HG02885 (cell line): ENCODE results near the gene SMARCD2.

ENCODE experiments used
- ATAC-seq: cut with Tn5 transposase; IDR thresholded peaks from one replicate; pipeline ENCODE4 v1.9.1; 2021; ENCODE audit warnings: mild to moderate bottlenecking; ENCODE audit not compliant: unreplicated experiment, poor library complexity

The SMARCD2 gene

DNA sequence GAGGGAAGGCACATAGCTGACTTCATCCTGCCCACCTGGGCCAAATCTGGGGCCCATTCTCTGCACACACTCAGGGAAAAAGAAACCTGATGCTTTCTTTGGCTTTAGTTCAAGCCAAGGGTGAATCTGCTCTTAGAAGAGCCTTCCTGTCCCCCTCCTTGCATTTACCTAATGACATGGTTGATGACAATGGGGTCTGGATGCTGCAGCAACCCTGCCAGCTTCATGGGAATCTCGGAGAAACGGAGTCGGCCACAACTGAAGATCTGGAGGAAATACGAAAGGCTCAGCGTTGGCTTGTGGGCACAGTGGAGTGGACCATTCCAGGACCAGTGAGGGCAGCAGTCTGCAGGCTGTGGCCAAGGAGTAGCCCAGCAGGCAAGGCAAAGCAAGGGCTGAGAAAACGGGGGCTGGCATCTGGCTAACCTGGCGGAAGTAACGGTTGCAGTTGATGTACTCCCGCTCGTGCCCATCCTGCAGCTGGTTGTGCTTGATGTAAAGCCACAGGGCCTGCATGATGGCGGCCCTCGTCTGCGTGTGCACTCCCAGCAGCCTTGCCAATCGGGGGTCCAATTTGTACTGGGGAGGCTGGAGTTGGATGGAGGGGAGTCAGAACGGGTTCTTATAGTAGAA lies 8.6 kb downstream of the SMARCD2 start:
- ATAC-seq: no peak

DNA sequence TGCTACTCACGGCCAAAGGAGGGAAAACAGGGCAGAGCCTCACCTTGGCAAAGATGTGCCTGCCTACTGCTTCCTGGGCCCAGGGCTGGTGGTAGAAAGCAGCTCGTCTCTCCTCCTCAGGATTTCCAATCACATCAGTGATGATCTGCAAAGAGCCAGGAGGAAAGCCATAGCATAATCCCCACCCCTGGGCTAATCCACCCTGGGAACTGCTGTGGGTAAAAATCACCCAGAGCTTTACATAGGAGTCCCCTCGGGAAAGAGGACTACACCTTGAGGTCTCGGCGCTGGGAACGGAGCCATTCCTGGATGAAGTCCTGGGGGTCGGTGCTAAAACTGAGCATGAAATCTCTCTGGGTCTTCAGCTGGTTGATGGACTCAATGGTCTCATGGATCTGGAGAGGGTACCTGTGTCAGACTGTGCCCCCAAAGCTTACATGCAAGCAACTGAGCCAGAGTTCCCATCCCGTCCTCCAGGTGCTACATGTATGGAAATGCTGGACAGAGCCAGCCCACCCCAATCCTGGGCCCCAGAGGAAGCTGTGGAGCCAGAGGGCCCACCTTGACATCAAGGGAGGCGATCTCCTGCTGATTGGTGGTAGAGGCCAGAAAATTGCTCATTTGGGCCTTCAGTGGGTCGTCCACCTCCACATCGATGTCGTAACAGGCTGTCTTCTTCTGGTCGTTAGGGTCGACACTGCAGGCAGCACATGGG lies 9.3 kb downstream of the SMARCD2 start:
- no peak for ATAC-seq

GRCh38 chr17:63832455-63832854 lies 10.0 kb downstream of the SMARCD2 start:
- no peak for ATAC-seq

DNA sequence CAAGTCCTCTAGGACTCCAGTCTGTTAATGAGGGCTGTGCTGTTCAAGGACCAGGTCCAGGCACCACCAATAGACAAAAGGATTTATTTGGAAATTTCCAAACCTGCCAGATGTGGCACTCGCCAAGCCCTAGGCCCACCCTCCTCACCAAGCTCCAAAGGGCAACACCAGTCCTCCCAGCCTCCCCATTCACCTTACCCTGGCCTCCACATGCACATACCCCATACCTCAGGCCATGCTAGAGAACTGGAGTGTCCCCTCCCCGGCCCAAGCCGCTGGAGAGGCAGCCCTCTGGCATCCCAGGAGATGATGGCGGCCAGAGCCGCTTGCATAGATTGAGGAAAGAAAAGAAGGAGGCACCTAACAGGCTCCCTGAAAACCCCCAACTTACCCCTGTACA lies 10.5 kb downstream of the SMARCD2 start:
- ATAC-seq: no peak

GRCh38 chr17:63831505-63831904 lies 11.0 kb downstream of the SMARCD2 start:
- ATAC-seq: no peak

- no peak for ATAC-seq
Observed at GRCh38 chr17:63830904-63831491, 11.5 kb downstream of the SMARCD2 start.

DNA sequence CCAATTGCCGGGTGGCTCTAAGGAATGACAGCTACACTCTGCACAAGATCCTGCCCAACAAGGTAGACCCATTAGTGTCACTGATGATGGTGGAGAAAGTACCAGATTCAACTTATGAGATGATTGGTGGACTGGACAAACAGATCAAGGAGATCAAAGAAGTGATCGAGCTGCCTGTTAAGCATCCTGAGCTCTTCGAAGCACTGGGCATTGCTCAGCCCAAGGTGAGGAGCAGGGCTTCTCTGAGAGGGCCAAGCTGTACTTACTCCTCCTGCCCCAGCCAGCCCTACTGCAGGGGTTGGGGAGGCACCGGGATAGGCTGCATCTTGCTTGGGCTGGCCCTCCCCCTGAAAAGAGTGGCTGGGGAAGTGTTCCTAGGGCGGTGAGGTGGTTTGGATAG lies 12.2 kb downstream of the SMARCD2 start:
- ATAC-seq: no peak

DNA sequence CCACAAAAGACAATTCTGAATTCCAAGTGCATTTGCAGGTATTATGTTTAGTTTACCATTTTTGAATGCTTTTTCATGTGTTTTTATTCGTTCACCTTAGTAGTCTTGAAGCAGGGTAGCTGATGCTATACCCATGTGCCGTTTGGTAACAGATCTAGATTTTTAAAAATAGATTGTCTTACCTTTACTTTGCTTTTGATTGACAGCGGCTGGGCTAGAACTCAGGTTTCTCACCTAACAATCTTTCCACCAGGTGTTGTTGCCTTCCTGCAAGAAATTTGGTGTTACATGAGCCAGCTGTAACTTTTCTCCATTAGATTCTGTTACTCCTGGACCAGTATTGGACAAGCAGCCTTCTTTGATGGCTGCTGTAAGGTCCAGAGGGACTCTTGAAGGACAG lies 13.5 kb downstream of the SMARCD2 start:
- no peak for ATAC-seq

DNA sequence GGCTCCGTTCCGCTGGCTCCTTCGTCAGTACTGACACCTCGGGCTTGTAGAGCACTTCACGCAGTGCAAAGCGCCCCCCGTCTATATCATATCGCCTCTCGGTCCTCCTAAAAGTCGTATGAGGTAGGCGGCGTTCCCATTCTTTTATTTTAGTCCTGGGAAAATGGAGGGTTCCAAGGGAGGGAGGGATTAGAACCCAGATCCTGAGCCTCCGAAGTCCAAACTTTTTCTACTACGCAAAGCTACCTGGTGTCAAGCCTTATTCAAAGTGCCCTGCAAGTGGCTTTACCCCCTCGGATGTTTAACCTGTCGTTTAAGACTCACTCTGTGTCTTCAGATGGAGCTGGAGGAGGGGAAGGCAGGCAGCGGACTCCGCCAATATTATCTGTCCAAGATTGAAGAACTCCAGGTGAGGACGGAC lies 14.7 kb downstream of the SMARCD2 start:
- ATAC-seq: no peak

DNA sequence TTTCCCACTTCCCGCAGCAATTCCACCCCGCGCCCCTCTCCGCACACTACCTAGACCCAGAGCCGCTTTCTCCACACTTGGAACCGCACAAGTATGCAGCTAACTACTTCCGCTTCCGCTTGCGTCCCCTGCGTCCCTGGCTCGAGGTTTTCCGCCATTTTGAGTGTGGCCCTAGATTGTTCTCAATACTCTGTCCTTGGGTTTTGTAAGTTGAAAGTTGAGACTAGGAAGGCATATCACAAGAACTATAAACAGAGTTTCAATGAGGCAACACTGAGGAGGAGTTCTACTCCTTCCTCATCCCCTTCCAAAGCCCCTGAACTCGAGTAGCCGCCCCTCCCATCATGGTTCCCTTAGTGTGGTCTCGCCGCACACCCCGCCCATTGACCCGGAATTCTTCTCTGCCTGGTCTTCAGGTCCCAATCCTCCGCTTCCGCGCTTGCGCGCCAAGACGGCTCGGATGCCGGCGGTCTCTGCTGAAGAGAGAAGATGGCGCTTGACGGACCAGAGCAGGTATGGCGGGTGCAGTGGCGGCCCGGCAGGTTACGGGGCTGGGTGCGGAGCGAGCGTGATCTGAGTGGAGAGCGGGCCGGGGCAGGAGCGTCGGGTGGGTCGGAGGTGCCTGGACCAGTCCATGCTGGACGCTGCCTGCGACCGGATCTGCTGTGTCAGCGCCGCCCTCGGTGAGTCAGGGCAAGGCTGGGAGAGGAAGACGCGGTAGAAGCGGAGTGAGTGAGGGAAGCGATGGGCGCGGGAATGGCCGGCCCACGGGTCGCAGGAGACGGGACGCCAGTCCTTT lies 15.3 kb downstream of the SMARCD2 start, which contains the start of the genes FTSJ3 and PSMC5:
Gene FTSJ3 (minus strand): TSS at position 662 of the 799 bp plus-strand sequence. CDS start 761 bp downstream, outside the sequence.
Gene PSMC5 (plus strand): TSS at position 430 of the 799 bp plus-strand sequence. CDS start 60 bp downstream, at position 490.
- ATAC-seq: peak; percentile 88

- ATAC-seq: peak; percentile 12
Observed at GRCh38 chr17:63826468-63827001, 15.9 kb downstream of the SMARCD2 start.

DNA sequence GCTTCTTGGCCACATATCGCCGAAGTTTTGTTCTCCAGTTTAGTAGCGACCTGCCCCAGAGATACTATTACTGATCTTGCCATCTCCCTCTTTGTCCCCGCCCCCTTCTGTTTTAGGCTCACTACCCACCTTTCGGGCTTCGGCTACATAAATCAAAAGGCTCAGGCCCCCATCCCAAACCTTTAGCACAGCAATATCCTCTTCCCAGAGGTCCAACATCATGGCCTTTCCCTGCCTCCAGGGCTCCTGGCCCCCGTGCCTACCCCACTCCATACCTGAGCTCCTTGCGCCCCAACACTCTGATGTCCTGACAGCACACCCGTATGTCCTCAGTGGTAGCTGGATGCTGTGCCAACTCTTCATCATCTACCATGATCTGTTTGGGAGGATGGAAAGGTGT lies 18.1 kb downstream of the SMARCD2 start:
- no peak for ATAC-seq

DNA sequence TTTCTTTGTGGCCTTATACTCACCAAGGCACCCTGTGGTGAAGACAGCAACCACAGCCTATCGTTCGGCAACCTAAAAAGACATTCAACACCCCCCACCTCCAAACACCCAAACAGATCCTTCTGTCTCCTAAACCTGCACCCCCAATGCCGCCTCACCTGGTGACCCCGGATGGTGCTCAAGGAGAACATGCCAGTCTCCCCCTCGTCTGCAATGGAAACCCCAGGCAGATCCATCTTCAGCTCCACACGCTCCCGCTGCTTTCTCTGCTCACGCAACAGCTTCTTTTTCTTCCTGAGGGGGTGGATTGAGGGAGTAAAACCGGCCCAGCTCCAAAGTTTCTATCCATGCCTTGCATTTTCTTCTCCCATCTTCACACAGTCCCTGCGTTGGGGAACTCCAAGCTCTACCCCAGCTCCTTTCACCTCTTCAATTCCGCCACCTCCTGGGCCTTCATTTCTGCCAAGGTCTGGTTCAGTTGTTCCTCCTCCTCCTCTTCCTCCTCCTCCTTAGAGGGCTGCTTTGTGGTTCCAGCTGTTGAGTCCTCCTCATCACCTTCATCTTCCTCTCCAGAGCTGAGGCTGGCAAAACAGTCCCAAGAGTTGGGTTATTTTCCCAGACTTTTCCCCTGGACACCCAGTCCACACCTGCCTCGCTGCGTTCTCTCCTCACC lies 18.7 kb downstream of the SMARCD2 start:
- ATAC-seq: no peak

DNA sequence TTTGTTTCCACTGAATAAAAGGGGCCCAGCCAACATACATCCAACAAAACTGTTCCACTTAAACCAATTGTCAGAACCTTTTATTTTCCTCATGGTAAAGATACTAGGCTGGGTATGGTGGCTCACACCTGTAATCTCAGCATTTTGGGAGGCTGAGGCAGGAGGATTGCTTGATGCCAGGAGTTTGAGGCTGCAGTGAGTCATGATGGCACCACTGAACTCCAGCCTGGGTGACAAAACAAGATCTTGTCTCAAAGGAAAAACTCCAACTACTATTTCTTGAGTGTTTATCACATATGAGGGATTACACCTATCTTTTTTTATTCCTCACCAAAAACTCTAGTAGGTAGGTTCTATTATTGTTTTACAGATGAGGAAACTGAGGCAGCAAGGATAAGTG lies 19.9 kb downstream of the SMARCD2 start:
- ATAC-seq: no peak

DNA sequence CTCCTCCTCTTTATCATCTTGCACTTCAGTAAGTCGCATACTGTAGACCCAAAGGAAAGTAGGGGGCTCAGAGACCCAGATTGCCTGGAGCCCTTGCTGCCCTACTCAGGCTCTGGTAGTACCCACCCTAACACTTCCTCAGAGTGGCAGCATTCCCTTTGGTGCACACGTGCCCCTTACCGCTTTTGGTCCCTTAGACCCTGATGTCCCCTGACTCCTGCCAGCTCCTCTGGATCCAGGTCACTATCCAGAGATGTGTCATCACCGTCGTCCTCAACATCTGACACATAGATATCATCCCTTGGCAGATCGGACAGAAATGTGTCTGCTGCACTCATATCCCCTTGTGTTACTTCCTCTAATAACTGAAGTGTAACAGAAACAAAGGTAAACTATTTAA lies 20.7 kb downstream of the SMARCD2 start:
- no peak for ATAC-seq

GRCh38 chr17:63820963-63821561 lies 21.4 kb downstream of the SMARCD2 start:
- no peak for ATAC-seq

- ATAC-seq: no peak
Observed at GRCh38 chr17:63819585-63820537, 22.6 kb downstream of the SMARCD2 start.

DNA sequence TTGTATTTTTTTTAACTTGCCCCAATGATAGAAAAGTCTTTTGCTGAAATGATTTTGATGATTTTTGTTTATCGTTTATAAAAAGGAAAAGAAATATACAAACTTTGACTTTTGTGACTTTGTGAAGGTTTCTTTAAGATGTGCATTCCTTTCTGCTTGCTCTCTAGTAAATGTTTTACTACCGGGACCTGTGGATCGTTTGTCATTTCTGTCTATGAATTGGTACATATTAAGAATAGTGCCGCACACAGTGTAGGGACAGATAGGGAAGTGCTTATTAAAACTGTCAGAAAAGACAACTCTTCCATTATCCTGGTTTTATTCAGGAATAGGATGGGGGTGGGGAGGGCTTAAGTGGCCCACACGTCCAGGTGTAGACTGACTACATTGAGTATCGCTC lies 23.4 kb downstream of the SMARCD2 start:
- ATAC-seq: no peak
